Osteoblast (primary cell): ENCODE measurements around the gene CHURC1. TPM values are rescaled to one million over a fixed set of nuclear protein-coding genes. Genes with fewer than 3 reads are reported as not detected.

Experiments
- DNase-seq: peaks from one replicate; pipeline ENCODE4 v3.0.0; 2011; ENCODE audit warnings: low spot score, mixed read lengths; ENCODE audit not compliant: insufficient read length; ENCODE audit errors: missing footprints
- H2AFZ ChIP-seq: 2 replicates; pipeline ENCODE4 v1.6.0; 2011; ENCODE audit warnings: mild to moderate bottlenecking, low read length
- H3K27ac ChIP-seq: 2 replicates; pipeline ENCODE4 v1.5.1; 2011; ENCODE audit warnings: mild to moderate bottlenecking, low read depth, low read length, moderate library complexity
- H3K27me3 ChIP-seq: 2 replicates; pipeline ENCODE4 v1.6.0; 2012; ENCODE audit warnings: mild to moderate bottlenecking, control low read depth, inconsistent platforms, low read length, moderate library complexity; ENCODE audit not compliant: insufficient read depth
- H3K36me3 ChIP-seq: 2 replicates; pipeline ENCODE4 v1.5.1; 2011; ENCODE audit warnings: mild to moderate bottlenecking, low read length, control low read depth, moderate library complexity; ENCODE audit not compliant: insufficient read depth
- H3K4me1 ChIP-seq: 2 replicates; pipeline ENCODE4 v1.5.1; 2011; ENCODE audit warnings: mild to moderate bottlenecking, low read length, control low read depth, moderate library complexity; ENCODE audit not compliant: insufficient read depth
- H3K4me2 ChIP-seq: 2 replicates; pipeline ENCODE4 v1.6.0; 2011; ENCODE audit warnings: mild to moderate bottlenecking, low read length; ENCODE audit not compliant: insufficient read depth
- H3K4me3 ChIP-seq: fragments of 200-600 bp; sonication (generic); 3 replicates; pipeline ENCODE4 v1.5.1; 2012; ENCODE audit warnings: mild to moderate bottlenecking, low read length, inconsistent platforms; ENCODE audit not compliant: insufficient read depth
- H3K79me2 ChIP-seq: 2 replicates; pipeline ENCODE4 v1.6.0; 2012; ENCODE audit warnings: mild to moderate bottlenecking, low read length, control low read depth, inconsistent platforms; ENCODE audit not compliant: insufficient read depth
- H3K9me3 ChIP-seq: 2 replicates; pipeline ENCODE4 v1.5.1; 2011; ENCODE audit warnings: low read depth, low read length, control low read depth
- H4K20me1 ChIP-seq: 2 replicates; pipeline ENCODE4 v1.6.0; 2012; ENCODE audit warnings: mild to moderate bottlenecking, low read length, control low read depth; ENCODE audit not compliant: insufficient read depth
- CTCF ChIP-seq: IDR thresholded peaks from 2 replicates; pipeline ENCODE4 v1.5.1; 2011; ENCODE audit warnings: mild to moderate bottlenecking, low read depth, low read length, moderate library complexity; ENCODE audit errors: extremely low read depth
- total RNA-seq: library from RNA; depleted of rRNA; stranded (reverse); fragments of >200 nt; gene quantifications from 2 replicates; pipeline ENCODE4 v1.2.3, GENCODE V29; 2012

Gene CHURC1
- total RNA-seq, result 79.6 and 100 TPM in 2 replicates

GRCh38 chr14:64914237-64915028 lies at the start of gene CHURC1:
Gene CHURC1 (plus strand): TSS chr14:64914455. CDS start chr14:64914496, 41 bp downstream.
- Histone ChIP-seq H3K27me3 (peaks cover 5% of the 10 kb centered on the region), H3K4me2 (peak within 1 kb of the TSS; percentile 92), H3K36me3 (no peaks in the 10 kb centered on the region), H3K9me3 (no peaks in the 10 kb centered on the region), H3K27ac (peak within 1 kb of the TSS; percentile 93), H3K79me2 (peaks cover 29% of the 10 kb centered on the region), H2AFZ (peak within 1 kb of the TSS; percentile 86), H3K4me1 (peaks cover 34% of the 10 kb centered on the region), H4K20me1 (peaks cover 4% of the 10 kb centered on the region), H3K4me3 (peak within 1 kb of the TSS; percentile 93)
- TF ChIP-seq CTCF, result no peak
- DNase-seq, result peak; percentile 95

- DNase-seq, result no peak
- H3K27me3 ChIP-seq, result peaks cover 46% of the 10 kb centered on the region
- TF ChIP-seq CTCF, result no peak
These were observed 49.1 kb upstream of the CHURC1 start for GRCh38 chr14:64865109-64865508.

GRCh38 chr14:64865992-64866391 lies 48.3 kb upstream of the CHURC1 start:
- no peaks in the 10 kb centered on the region for H3K79me2 ChIP-seq
- H3K4me3 ChIP-seq, result no peak overlapping the region
- no peaks in the 10 kb centered on the region for H3K9me3 ChIP-seq
- no peak overlapping the region for H3K4me2 ChIP-seq
- peaks cover 50% of the 10 kb centered on the region for H3K27me3 ChIP-seq
- H4K20me1 ChIP-seq, result no peaks in the 10 kb centered on the region
- H3K27ac ChIP-seq, result no peak overlapping the region
- H3K36me3 ChIP-seq, result no peaks in the 10 kb centered on the region
- DNase-seq, result no peak
- TF ChIP-seq CTCF, result no peak
- no peak overlapping the region for H2AFZ ChIP-seq
- no peaks in the 10 kb centered on the region for H3K4me1 ChIP-seq

More at GRCh38 chr14:64865109-64865508, 49.1 kb upstream of the CHURC1 start:
- H2AFZ ChIP-seq, result no peak overlapping the region
- H4K20me1 ChIP-seq, result no peaks in the 10 kb centered on the region
- H3K4me3 ChIP-seq, result no peak overlapping the region
- H3K9me3 ChIP-seq, result no peaks in the 10 kb centered on the region
- no peaks in the 10 kb centered on the region for H3K79me2 ChIP-seq
- H3K4me1 ChIP-seq, result no peaks in the 10 kb centered on the region
- H3K36me3 ChIP-seq, result no peaks in the 10 kb centered on the region
- no peak overlapping the region for H3K27ac ChIP-seq
- H3K4me2 ChIP-seq, result no peak overlapping the region

- no peak overlapping the region for H3K27ac ChIP-seq
- no peak for TF ChIP-seq CTCF
- peaks cover 46% of the 10 kb centered on the region for H3K27me3 ChIP-seq
These were observed 47.1 kb upstream of the CHURC1 start for GRCh38 chr14:64867182-64867581.

More at GRCh38 chr14:64867182-64867581, 47.1 kb upstream of the CHURC1 start:
- no peak overlapping the region for H3K4me3 ChIP-seq
- H4K20me1 ChIP-seq, result no peaks in the 10 kb centered on the region
- no peak for DNase-seq
- no peaks in the 10 kb centered on the region for H3K9me3 ChIP-seq
- no peaks in the 10 kb centered on the region for H3K79me2 ChIP-seq
- H2AFZ ChIP-seq, result no peak overlapping the region
- H3K4me2 ChIP-seq, result no peak overlapping the region
- H3K4me1 ChIP-seq, result no peaks in the 10 kb centered on the region
- no peaks in the 10 kb centered on the region for H3K36me3 ChIP-seq
